HepG2 (cell line): ENCODE results near the gene MDFI. TPM values are rescaled to one million over a fixed set of nuclear protein-coding genes. Genes with fewer than 3 reads are reported as not detected.

ENCODE experiments used
- ATAC-seq: fragments of 200-7000 bp; cut with Tn5 transposase; 3 replicates; pipeline ENCODE4 v1.9.1; 2020; ENCODE audit warnings: mild to moderate bottlenecking, moderate library complexity
- BruUV-seq: library from RNA; stranded (reverse); fragments of 400-500 nt; replicated peaks from 2 replicates; lab custom pipeline; 2021; lab: Mats Ljungman, UMichigan
- CTCF ChIA-PET: fragments of 300-600 bp; formaldehyde crosslinking; extraction: SDS; loops from one replicate; lab custom pipeline; 2021; ENCODE audit warnings: low total read pairs, inconsistent platforms, low intra/inter-chr PET ratio; lab: Yijun Ruan, JAX
- POLR2A ChIA-PET: fragments of 350-600 bp; sonication (Branson Sonifier 250); formaldehyde crosslinking; loops from one replicate; lab custom pipeline; 2020; ENCODE audit warnings: antibody characterized with exemption, inconsistent platforms; lab: Yijun Ruan, JAX
- DNase-seq: peaks from one replicate; pipeline ENCODE4 v3.0.0-alpha.2; 2015; ENCODE audit warnings: low spot score
- FAIRE-seq: peaks from 3 replicates; lab custom pipeline; 2011; peaks lifted over from hg19 to GRCh38; lab: Jason Lieb, UNC
- H2AFZ ChIP-seq: one replicate; pipeline ENCODE4 v1.6.1; 2011; ENCODE audit warnings: low read length, inconsistent platforms
- H3K27ac ChIP-seq: fragments of 300-600 bp; 3 replicates; pipeline ENCODE4 v1.8.0; 2011; ENCODE audit warnings: mixed run types, mild to moderate bottlenecking, mixed read lengths, low read length, inconsistent platforms; ENCODE audit not compliant: insufficient read depth; ENCODE audit errors: extremely low read length
- H3K27me3 ChIP-seq, 2 experiments: fragments of 200-600 bp in 1 of 2; 2 replicates in 1 of 2; 3 replicates in 1 of 2; pipeline versions ENCODE4 v1.6.0 to v1.8.0; 2011; ENCODE audit warnings: low read length in 2 of 2, mild to moderate bottlenecking in 2 of 2, moderate library complexity in 2 of 2, inconsistent platforms in 1 of 2; ENCODE audit not compliant: insufficient read depth in 2 of 2, control insufficient read depth in 1 of 2
- H3K36me3 ChIP-seq, 2 experiments: fragments of 200-600 bp in 1 of 2; replicated peaks in 1 of 2; 2 replicates in 1 of 2; 3 replicates in 1 of 2; pipeline versions ENCODE4 v1.5.1 to v1.8.0; 2011; ENCODE audit warnings: low read length in 2 of 2, inconsistent platforms in 1 of 2; ENCODE audit not compliant: insufficient read depth in 2 of 2, control insufficient read depth in 1 of 2
- H3K4me1 ChIP-seq: 2 replicates; pipeline ENCODE4 v1.5.1; 2012; ENCODE audit warnings: low read length, inconsistent platforms; ENCODE audit not compliant: insufficient read depth
- H3K4me2 ChIP-seq: 2 replicates; pipeline ENCODE4 v1.6.0; 2011; ENCODE audit warnings: low read depth, low read length, inconsistent platforms
- H3K4me3 ChIP-seq, 3 experiments: fragments of 200-600 bp in 1 of 3; sonication (generic), shearing (Covaris generic) in 1 of 3; replicated peaks in 1 of 3; 2 replicates each; pipeline ENCODE4 v1.5.1; 2011 to 2016; ENCODE audit warnings: low read length in 3 of 3, inconsistent platforms in 2 of 3, low read depth in 2 of 3, mild to moderate bottlenecking in 2 of 3, control low read depth in 1 of 3, mixed read lengths in 1 of 3; ENCODE audit not compliant: insufficient read depth in 1 of 3
- H3K79me2 ChIP-seq: one replicate; pipeline ENCODE4 v1.6.1; 2011; ENCODE audit warnings: low read length, inconsistent platforms; ENCODE audit not compliant: insufficient read depth
- H3K9ac ChIP-seq: 2 replicates; pipeline ENCODE4 v1.6.0; 2011; ENCODE audit warnings: mild to moderate bottlenecking, low read depth, low read length, inconsistent platforms; ENCODE audit not compliant: insufficient read depth
- H3K9me3 ChIP-seq: 2 replicates; pipeline ENCODE4 v1.5.1; 2012; ENCODE audit warnings: mild to moderate bottlenecking, low read length
- H4K20me1 ChIP-seq: 2 replicates; pipeline ENCODE4 v1.6.0; 2011; ENCODE audit warnings: inconsistent platforms, mild to moderate bottlenecking, low read length, moderate library complexity; ENCODE audit not compliant: insufficient read depth
- ATF1 ChIP-seq: IDR thresholded peaks from 2 replicates; pipeline ENCODE4 v1.6.1; 2016; ENCODE audit warnings: mild to moderate bottlenecking, control low read depth
- CENPX ChIP-seq: sonication (generic); formaldehyde crosslinking; IDR thresholded peaks from 2 replicates; pipeline ENCODE4 v1.9.0; 2021; ENCODE audit warnings: mild to moderate bottlenecking, missing genetic modification reagents, moderate library complexity
- E2F2 ChIP-seq: sonication (generic); formaldehyde crosslinking; IDR thresholded peaks from 2 replicates; pipeline ENCODE4 v1.4.0; 2020; ENCODE audit warnings: missing genetic modification reagents, borderline replicate concordance
- FOXA1 ChIP-seq, 2 experiments: fragments of 450-650 bp in 1 of 2; sonication (generic) in 1 of 2; formaldehyde crosslinking in 1 of 2; IDR thresholded peaks; 2 replicates each; pipeline versions ENCODE4 v1.4.0 to v1.6.1; 2016 to 2020; ENCODE audit warnings: missing genetic modification reagents in 1 of 2
- GATAD2A ChIP-seq: IDR thresholded peaks from 2 replicates; pipeline ENCODE4 v1.6.1; 2016
- HNF4A ChIP-seq: sonication (generic); formaldehyde crosslinking; IDR thresholded peaks from 2 replicates; pipeline ENCODE4 v1.4.0; 2020; ENCODE audit warnings: missing genetic modification reagents
- SNRNP70 ChIP-seq: fragments of 200-400 bp; formaldehyde crosslinking; IDR thresholded peaks from 2 replicates; pipeline ENCODE4 v1.6.1; 2017; ENCODE audit warnings: mild to moderate bottlenecking, low read depth, low read length, moderate library complexity
- SYNCRIP ChIP-seq: fragments of 200-400 bp; formaldehyde crosslinking; IDR thresholded peaks from 2 replicates; pipeline ENCODE4 v1.6.1; 2018; ENCODE audit warnings: mild to moderate bottlenecking, low read depth, low read length; ENCODE audit not compliant: insufficient read depth
- TEAD2 ChIP-seq: sonication (generic); formaldehyde crosslinking; IDR thresholded peaks from 2 replicates; pipeline ENCODE4 v1.9.0; 2021; ENCODE audit warnings: missing genetic modification reagents
- TEAD3 ChIP-seq: optimal IDR thresholded peaks from 2 replicates; pipeline ENCODE3; 2016; ENCODE audit warnings: borderline replicate concordance
- ZNF260 ChIP-seq: sonication (generic); formaldehyde crosslinking; IDR thresholded peaks from 2 replicates; pipeline ENCODE4 v1.4.0; 2020; ENCODE audit warnings: missing genetic modification reagents, low read depth, mild to moderate bottlenecking, borderline replicate concordance
- ZNF343 ChIP-seq: sonication (generic); formaldehyde crosslinking; IDR thresholded peaks from 2 replicates; pipeline ENCODE4 v1.4.0; 2020; ENCODE audit warnings: mild to moderate bottlenecking, missing genetic modification reagents
- ZNF839 ChIP-seq: sonication (generic); formaldehyde crosslinking; IDR thresholded peaks from 2 replicates; pipeline ENCODE4 v1.4.0; 2020; ENCODE audit warnings: missing genetic modification reagents, mild to moderate bottlenecking, borderline replicate concordance
- ZSCAN30 ChIP-seq: sonication (generic); formaldehyde crosslinking; IDR thresholded peaks from 2 replicates; pipeline ENCODE4 v1.5.0; 2020; ENCODE audit warnings: mild to moderate bottlenecking, missing genetic modification reagents
- WGBS: methylation state at CpG from one replicate; pipeline ENCODE4 v1.1.6; 2017; ENCODE audit warnings: low lambda C conversion rate; 5-methylcytosine and 5-hydroxymethylcytosine counted together
- in situ Hi-C: cut with HindIII; loops from 2 replicates; pipeline ENCODE4 v1.10.0; 2017; ENCODE audit warnings: low pct_unique_long_range_greater_than_20kb; ENCODE audit not compliant: extremely low pct_ligation_motif_present
- intact Hi-C: fragments of 100-400 bp; cut with micrococcal nuclease; formaldehyde crosslinking; loops from one replicate; pipeline ENCODE4 v1.10.0; 2022; ENCODE audit not compliant: unreplicated experiment
- polyA plus RNA-seq, 8 experiments: library from polyadenylated mRNA; depleted of rRNA in 3 of 8; stranded (reverse) in 7 of 8; unstranded in 1 of 8; fragments of >200 nt; fragmentation: Illumina TruSeq in 4 of 8; extraction: Trizol in 4 of 8; gene quantifications; 2 replicates each; pipeline versions ENCODE4 v1.2.1 to v1.2.3, GENCODE V29; 2011 to 2016; ENCODE audit warnings: low read depth in 4 of 8, missing spikeins in 1 of 8, mixed read lengths in 1 of 8; ENCODE audit not compliant: insufficient read depth in 1 of 8
- total RNA-seq, 5 experiments: library from RNA; depleted of rRNA; stranded (reverse); fragments of >200 nt; fragmentation: Illumina TruSeq; extraction: Trizol; gene quantifications; 2 replicates each; pipeline ENCODE4 v1.2.3, GENCODE V29; 2016; ENCODE audit warnings: low read depth in 1 of 5
- TF ChIP-seq, protein P1 (sequence below): sonication (generic); formaldehyde crosslinking; IDR thresholded peaks from 2 replicates; pipeline ENCODE4 v1.4.0; 2020; ENCODE audit warnings: missing genetic modification reagents
- TF ChIP-seq, protein P2 (sequence below): sonication (generic); formaldehyde crosslinking; IDR thresholded peaks from 2 replicates; pipeline ENCODE4 v1.5.0; 2020; ENCODE audit warnings: missing genetic modification reagents

The MDFI gene
- total and polyA plus RNA-seq, 2 of the 13 experiments (the other 11 are each of a cell fraction or from before 2014, with no cell fraction given): 0.28 TPM; not detected in 1

- FAIRE-seq (no peak), DNase-seq (no peak), ATAC-seq (no peak)
- Histone ChIP-seq H3K4me1 (peaks cover 19% of the 10 kb centered on the region), H3K27me3 (no peaks in the 10 kb centered on the region), H3K27ac (no peak overlapping the region), H3K79me2 (no peaks in the 10 kb centered on the region), H3K9ac (no peak overlapping the region), H4K20me1 (no peaks in the 10 kb centered on the region), H3K4me2 (no peak overlapping the region), H3K4me3 (no peak overlapping the region), H3K36me3 (peaks cover 5 to 11% of the 10 kb centered on the region in 2 experiments; a peak in 1 of 5 replicates), H3K9me3 (no peaks in the 10 kb centered on the region), H2AFZ (no peak overlapping the region)
- ChIA-PET CTCF (interaction anchor here (1.3 kb wide), 1 partner anchor 319 kb away, joined by 3 read pairs; no protein-coding TSS in a partner anchor), POLR2A (interaction anchor here (0.8 kb wide), 1 partner anchor 100 kb away, joined by 3 read pairs; no protein-coding TSS in a partner anchor)
- 93% methylated on average over 4 of the region's 5 CpGs for WGBS
- in situ Hi-C loops (no loop called here), intact Hi-C loops (no loop called here)
- no TSS peak for BruUV-seq
- no peak for TF ChIP-seq FOXA1 (IDR thresholded peaks at IDR 0.05)
- no peak for TF ChIP-seq FOXA1 (CRISPR knock-in tag; IDR thresholded peaks at IDR 0.05)
- TF ChIP-seq, protein P1, sequence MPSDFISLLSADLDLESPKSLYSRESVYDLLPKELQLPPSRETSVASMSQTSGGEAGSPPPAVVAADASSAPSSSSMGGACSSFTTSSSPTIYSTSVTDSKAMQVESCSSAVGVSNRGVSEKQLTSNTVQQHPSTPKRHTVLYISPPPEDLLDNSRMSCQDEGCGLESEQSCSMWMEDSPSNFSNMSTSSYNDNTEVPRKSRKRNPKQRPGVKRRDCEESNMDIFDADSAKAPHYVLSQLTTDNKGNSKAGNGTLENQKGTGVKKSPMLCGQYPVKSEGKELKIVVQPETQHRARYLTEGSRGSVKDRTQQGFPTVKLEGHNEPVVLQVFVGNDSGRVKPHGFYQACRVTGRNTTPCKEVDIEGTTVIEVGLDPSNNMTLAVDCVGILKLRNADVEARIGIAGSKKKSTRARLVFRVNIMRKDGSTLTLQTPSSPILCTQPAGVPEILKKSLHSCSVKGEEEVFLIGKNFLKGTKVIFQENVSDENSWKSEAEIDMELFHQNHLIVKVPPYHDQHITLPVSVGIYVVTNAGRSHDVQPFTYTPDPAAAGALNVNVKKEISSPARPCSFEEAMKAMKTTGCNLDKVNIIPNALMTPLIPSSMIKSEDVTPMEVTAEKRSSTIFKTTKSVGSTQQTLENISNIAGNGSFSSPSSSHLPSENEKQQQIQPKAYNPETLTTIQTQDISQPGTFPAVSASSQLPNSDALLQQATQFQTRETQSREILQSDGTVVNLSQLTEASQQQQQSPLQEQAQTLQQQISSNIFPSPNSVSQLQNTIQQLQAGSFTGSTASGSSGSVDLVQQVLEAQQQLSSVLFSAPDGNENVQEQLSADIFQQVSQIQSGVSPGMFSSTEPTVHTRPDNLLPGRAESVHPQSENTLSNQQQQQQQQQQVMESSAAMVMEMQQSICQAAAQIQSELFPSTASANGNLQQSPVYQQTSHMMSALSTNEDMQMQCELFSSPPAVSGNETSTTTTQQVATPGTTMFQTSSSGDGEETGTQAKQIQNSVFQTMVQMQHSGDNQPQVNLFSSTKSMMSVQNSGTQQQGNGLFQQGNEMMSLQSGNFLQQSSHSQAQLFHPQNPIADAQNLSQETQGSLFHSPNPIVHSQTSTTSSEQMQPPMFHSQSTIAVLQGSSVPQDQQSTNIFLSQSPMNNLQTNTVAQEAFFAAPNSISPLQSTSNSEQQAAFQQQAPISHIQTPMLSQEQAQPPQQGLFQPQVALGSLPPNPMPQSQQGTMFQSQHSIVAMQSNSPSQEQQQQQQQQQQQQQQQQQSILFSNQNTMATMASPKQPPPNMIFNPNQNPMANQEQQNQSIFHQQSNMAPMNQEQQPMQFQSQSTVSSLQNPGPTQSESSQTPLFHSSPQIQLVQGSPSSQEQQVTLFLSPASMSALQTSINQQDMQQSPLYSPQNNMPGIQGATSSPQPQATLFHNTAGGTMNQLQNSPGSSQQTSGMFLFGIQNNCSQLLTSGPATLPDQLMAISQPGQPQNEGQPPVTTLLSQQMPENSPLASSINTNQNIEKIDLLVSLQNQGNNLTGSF: no peak
- TF ChIP-seq E2F2: no peak
- no peak for TF ChIP-seq TEAD2
- TF ChIP-seq ZSCAN30 (CRISPR knock-in tag): no peak
- TF ChIP-seq ZNF260 (CRISPR knock-in tag): no peak
- no peak for TF ChIP-seq GATAD2A (CRISPR knock-in tag)
- no peak for TF ChIP-seq ATF1
- TF ChIP-seq HNF4A (CRISPR knock-in tag): no peak
- TF ChIP-seq ZNF839 (CRISPR knock-in tag): no peak
- TF ChIP-seq, protein P2, sequence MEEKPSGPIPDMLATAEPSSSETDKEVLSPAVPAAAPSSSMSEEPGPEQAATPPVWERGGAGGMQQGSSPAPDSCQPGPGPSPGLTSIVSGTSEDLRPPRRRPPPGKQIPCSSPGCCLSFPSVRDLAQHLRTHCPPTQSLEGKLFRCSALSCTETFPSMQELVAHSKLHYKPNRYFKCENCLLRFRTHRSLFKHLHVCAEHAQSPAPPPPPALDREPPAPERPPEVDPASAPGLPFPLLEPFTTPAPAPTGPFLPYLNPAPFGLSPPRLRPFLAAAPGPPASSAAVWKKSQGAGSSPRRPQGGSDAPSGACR (CRISPR knock-in tag): no peak
- TF ChIP-seq CENPX (CRISPR knock-in tag): no peak
- TF ChIP-seq SYNCRIP: no peak
- TF ChIP-seq TEAD3 (CRISPR knock-in tag): no peak
- TF ChIP-seq SNRNP70: no peak
- TF ChIP-seq ZNF343 (CRISPR knock-in tag): no peak
These were observed 50.1 kb downstream of the MDFI start for GRCh38 chr6:41688256-41688965.
